ENCODE measurements around the gene TRIM6.

- no peak for TF ChIP-seq CTCF (IDR thresholded peaks at IDR 0.05)
- no peak for TF ChIP-seq POLR2AphosphoS5 (IDR thresholded peaks at IDR 0.05)
Observed at GRCh38 chr11:5605849-5606248, 9.4 kb downstream of the TRIM6 start.

All from prostate gland (tissue), 2 donors.